ENCODE measurements around the gene GBE1.
A peak's percentile ranks its signal among the peaks of the same experiment; 100 is the strongest.

DNA sequence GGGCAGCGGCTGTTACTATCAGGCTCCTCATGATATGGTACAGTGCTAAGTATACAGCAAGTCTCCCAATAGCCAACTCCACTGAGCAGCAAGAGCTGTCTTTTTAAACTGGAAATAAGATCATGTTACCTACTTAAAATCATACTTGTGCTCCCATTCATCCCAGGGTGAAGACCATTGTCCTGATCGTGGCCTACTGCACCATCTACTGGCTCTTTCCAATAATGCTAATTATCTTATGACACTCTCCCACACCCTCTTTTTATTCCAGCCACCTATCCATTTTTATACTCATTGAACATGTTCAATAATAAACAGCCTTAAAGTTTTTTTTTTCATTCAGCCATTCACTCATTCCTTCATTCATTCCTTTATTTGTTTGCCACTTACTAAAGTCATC is 117.7 kb downstream of the GBE1 start:
- TF ChIP-seq, protein P1, sequence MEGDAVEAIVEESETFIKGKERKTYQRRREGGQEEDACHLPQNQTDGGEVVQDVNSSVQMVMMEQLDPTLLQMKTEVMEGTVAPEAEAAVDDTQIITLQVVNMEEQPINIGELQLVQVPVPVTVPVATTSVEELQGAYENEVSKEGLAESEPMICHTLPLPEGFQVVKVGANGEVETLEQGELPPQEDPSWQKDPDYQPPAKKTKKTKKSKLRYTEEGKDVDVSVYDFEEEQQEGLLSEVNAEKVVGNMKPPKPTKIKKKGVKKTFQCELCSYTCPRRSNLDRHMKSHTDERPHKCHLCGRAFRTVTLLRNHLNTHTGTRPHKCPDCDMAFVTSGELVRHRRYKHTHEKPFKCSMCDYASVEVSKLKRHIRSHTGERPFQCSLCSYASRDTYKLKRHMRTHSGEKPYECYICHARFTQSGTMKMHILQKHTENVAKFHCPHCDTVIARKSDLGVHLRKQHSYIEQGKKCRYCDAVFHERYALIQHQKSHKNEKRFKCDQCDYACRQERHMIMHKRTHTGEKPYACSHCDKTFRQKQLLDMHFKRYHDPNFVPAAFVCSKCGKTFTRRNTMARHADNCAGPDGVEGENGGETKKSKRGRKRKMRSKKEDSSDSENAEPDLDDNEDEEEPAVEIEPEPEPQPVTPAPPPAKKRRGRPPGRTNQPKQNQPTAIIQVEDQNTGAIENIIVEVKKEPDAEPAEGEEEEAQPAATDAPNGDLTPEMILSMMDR (IDR thresholded peaks at IDR 0.05; ENCODE audit: low read depth, low read length), result peak; percentile 80
- no peak for TF ChIP-seq EZH2phosphoT487 (IDR thresholded peaks at IDR 0.05; ENCODE audit: low read depth)
